T-helper 22 cell (primary cell): Measurements from ENCODE around the gene HMGCS2.

ENCODE experiments used
- DNase-seq: peaks from one replicate; pipeline ENCODE4 v3.0.0-alpha.2; 2020; ENCODE audit warnings: low read depth

HMGCS2 gene

GRCh38 chr1:119768778-119769177 lies at the start of gene HMGCS2:
Gene HMGCS2 (minus strand): TSS chr1:119768905. CDS start chr1:119768844, 61 bp downstream.
- DNase-seq: no peak

GRCh38 chr1:119818181-119818580 lies 49.5 kb upstream of the HMGCS2 start:
- DNase-seq: no peak

GRCh38 chr1:119816407-119816806 lies 47.7 kb upstream of the HMGCS2 start:
- no peak for DNase-seq

- DNase-seq: no peak
Observed at GRCh38 chr1:119815928-119816327, 47.2 kb upstream of the HMGCS2 start.

- no peak for DNase-seq
Observed at GRCh38 chr1:119815361-119815760, 46.7 kb upstream of the HMGCS2 start.

- DNase-seq: no peak
Observed at GRCh38 chr1:119814288-119814687, 45.6 kb upstream of the HMGCS2 start.

- no peak for DNase-seq
Observed at GRCh38 chr1:119811985-119812557, 43.4 kb upstream of the HMGCS2 start.

GRCh38 chr1:119811387-119811786 lies 42.7 kb upstream of the HMGCS2 start, which contains the start of gene REG4:
Gene REG4 (minus strand): TSS chr1:119811460. CDS start chr1:119808769, 2,691 bp downstream.
- no peak for DNase-seq

- DNase-seq: peak; percentile 12
Observed at GRCh38 chr1:119808972-119809550, 40.4 kb upstream of the HMGCS2 start.

- DNase-seq: no peak
Observed at GRCh38 chr1:119808491-119808890, 39.8 kb upstream of the HMGCS2 start.

- DNase-seq: no peak
Observed at GRCh38 chr1:119806489-119806888, 37.8 kb upstream of the HMGCS2 start.

- DNase-seq: no peak
Observed at GRCh38 chr1:119805746-119806145, 37.0 kb upstream of the HMGCS2 start.

GRCh38 chr1:119805247-119805646 lies 36.5 kb upstream of the HMGCS2 start:
- DNase-seq: no peak

GRCh38 chr1:119799599-119800177 lies 31.0 kb upstream of the HMGCS2 start:
- DNase-seq: no peak

- no peak for DNase-seq
Observed at GRCh38 chr1:119799003-119799402, 30.3 kb upstream of the HMGCS2 start.

- DNase-seq: no peak
Observed at GRCh38 chr1:119797606-119798005, 28.9 kb upstream of the HMGCS2 start.

GRCh38 chr1:119797162-119797561 lies 28.5 kb upstream of the HMGCS2 start:
- DNase-seq: no peak

- no peak for DNase-seq
Observed at GRCh38 chr1:119795261-119796200, 26.8 kb upstream of the HMGCS2 start.

- no peak for DNase-seq
Observed at GRCh38 chr1:119794876-119795240, 26.2 kb upstream of the HMGCS2 start.

- no peak for DNase-seq
Observed at GRCh38 chr1:119794230-119794875, 25.6 kb upstream of the HMGCS2 start.

- DNase-seq: no peak
Observed at GRCh38 chr1:119791377-119791776, 22.7 kb upstream of the HMGCS2 start.
